Uterus (tissue), 2 donors: ENCODE data around the gene COL18A1.

Experiments
- CTCF ChIP-seq, 4 experiments: fragments of 200-600 bp in 2 of 4; fragments of 450-650 bp in 2 of 4; sonication (generic) in 2 of 4; IDR thresholded peaks; one replicate each; pipeline ENCODE4 v1.5.1; 2016 to 2019; ENCODE audit warnings: antibody characterized with exemption in 4 of 4, mild to moderate bottlenecking in 2 of 4, moderate library complexity in 1 of 4
- POLR2A ChIP-seq, 2 donors: fragments of 450-650 bp; IDR thresholded peaks; one replicate each; pipeline ENCODE4 v1.6.1; 2016; ENCODE audit warnings: antibody characterized with exemption in 2 of 2, mild to moderate bottlenecking in 1 of 2, moderate library complexity in 1 of 2

GRCh38 chr21:45448283-45448809 lies 43.4 kb downstream of the COL18A1 start:
- TF ChIP-seq CTCF (IDR thresholded peaks at IDR 0.05) (no peak), POLR2A (IDR thresholded peaks at IDR 0.05) (no peak)
